Spleen (tissue), 7 donors: ENCODE measurements around the gene DHRS1.

ENCODE experiments used
- POLR2A ChIP-seq, 3 donors: fragments of 450-650 bp; IDR thresholded peaks; one replicate each; pipeline ENCODE4 v1.5.1; 2017; ENCODE audit warnings: antibody characterized with exemption in 3 of 3, mild to moderate bottlenecking in 1 of 3
- TF ChIP-seq, protein P1 (sequence below), 11 experiments: fragments of 200-600 bp in 7 of 11; fragments of 450-650 bp in 4 of 11; sonication (generic) in 4 of 11; IDR thresholded peaks in 8 of 11; conservative IDR thresholded peaks in 3 of 11; 1 replicate in 7 of 11; 2 replicates in 4 of 11; pipeline versions ENCODE4 v1.4.0 to v1.8.0; 2016 to 2021; ENCODE audit warnings: antibody characterized with exemption in 11 of 11, inconsistent platforms in 4 of 11, mild to moderate bottlenecking in 1 of 11
- donor health status: DM: no; HTN: no; CAD: no; lungs with moderate emphysema.
- donor health status: DM: no; HTN: no; CAD: no.
- donor health status: DM: no; HTN: no; CAD: no.

DNA sequence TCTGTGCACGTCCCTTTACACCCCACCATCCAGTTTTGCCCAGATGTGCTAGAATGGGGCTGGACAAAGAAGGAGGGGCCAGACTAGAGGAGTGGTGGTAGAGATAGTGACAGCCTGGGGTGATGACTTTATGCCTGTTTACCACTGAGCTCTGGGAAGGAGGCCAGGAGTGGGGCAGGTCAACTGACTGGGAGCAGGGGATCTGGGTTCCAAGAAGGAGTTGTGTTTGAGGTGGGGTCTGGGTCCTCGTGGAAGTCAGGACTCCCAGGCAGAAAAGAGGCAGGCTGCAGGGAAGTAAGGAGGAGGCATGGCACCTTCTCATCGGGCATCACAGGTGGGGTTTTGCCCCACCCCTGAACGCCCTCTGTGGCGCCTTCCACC is 10.7 kb upstream of the DHRS1 start:
- TF ChIP-seq, protein P1, sequence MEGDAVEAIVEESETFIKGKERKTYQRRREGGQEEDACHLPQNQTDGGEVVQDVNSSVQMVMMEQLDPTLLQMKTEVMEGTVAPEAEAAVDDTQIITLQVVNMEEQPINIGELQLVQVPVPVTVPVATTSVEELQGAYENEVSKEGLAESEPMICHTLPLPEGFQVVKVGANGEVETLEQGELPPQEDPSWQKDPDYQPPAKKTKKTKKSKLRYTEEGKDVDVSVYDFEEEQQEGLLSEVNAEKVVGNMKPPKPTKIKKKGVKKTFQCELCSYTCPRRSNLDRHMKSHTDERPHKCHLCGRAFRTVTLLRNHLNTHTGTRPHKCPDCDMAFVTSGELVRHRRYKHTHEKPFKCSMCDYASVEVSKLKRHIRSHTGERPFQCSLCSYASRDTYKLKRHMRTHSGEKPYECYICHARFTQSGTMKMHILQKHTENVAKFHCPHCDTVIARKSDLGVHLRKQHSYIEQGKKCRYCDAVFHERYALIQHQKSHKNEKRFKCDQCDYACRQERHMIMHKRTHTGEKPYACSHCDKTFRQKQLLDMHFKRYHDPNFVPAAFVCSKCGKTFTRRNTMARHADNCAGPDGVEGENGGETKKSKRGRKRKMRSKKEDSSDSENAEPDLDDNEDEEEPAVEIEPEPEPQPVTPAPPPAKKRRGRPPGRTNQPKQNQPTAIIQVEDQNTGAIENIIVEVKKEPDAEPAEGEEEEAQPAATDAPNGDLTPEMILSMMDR (IDR thresholded peaks at IDR 0.05 in 8 of 11, conservative IDR thresholded peaks at IDR 0.05 in 3 of 11), result no peak
- no peak for TF ChIP-seq POLR2A (IDR thresholded peaks at IDR 0.05)
